ENCODE data around the gene SAMMSON.

DNA sequence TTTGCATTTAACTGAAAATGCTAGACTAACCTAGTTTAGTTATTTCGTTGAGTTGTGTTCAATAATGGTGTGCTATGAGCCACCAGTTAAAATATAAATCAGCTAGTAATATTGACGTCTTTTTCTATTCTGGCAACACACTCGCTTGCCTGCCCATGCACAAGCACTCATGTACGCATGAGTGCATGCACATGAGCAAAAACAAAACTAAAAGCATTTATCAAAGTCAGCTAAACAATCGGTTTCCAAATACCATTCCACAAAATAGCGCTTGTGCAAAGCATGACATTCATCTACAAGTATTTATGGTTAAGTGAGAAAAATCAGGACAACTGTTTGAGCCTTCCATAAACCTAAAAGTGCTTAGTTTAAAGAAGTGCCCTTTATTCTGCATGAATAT is 13.1 kb upstream of the SAMMSON start:
- TF ChIP-seq CTCF (IDR thresholded peaks at IDR 0.05) (no peak), EP300 (IDR thresholded peaks at IDR 0.05; ENCODE audit: borderline replicate concordance in 1 of 2, low read depth in 1 of 2, low read length in 1 of 2) (no peak), RCOR1 (IDR thresholded peaks at IDR 0.05; ENCODE audit: low read length) (no peak), SMC3 (IDR thresholded peaks at IDR 0.05; ENCODE audit: low read depth, low read length) (no peak), PBX3 (IDR thresholded peaks at IDR 0.05) (no peak), EZH2phosphoT487 (IDR thresholded peaks at IDR 0.05; ENCODE audit: borderline replicate concordance, low read depth) (no peak), REST (IDR thresholded peaks at IDR 0.05; ENCODE audit: low read depth, low read length) (no peak), YY1 (IDR thresholded peaks at IDR 0.05; ENCODE audit: low read depth) (no peak), POLR2AphosphoS5 (IDR thresholded peaks at IDR 0.05; ENCODE audit: low read depth, low read length) (no peak)
- TF ChIP-seq, protein P1, sequence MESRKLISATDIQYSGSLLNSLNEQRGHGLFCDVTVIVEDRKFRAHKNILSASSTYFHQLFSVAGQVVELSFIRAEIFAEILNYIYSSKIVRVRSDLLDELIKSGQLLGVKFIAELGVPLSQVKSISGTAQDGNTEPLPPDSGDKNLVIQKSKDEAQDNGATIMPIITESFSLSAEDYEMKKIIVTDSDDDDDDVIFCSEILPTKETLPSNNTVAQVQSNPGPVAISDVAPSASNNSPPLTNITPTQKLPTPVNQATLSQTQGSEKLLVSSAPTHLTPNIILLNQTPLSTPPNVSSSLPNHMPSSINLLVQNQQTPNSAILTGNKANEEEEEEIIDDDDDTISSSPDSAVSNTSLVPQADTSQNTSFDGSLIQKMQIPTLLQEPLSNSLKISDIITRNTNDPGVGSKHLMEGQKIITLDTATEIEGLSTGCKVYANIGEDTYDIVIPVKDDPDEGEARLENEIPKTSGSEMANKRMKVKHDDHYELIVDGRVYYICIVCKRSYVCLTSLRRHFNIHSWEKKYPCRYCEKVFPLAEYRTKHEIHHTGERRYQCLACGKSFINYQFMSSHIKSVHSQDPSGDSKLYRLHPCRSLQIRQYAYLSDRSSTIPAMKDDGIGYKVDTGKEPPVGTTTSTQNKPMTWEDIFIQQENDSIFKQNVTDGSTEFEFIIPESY (IDR thresholded peaks at IDR 0.05; ENCODE audit: borderline replicate concordance, low read depth) = no peak

Measured in SK-N-SH (cell line).